ENCODE measurements around the gene MAB21L4. TPM values are rescaled to one million over a fixed set of nuclear protein-coding genes. Genes with fewer than 3 reads are reported as not detected.

MAB21L4 gene
- total RNA-seq, 1 experiment from 2014 or later: 0.15 TPM

DNA sequence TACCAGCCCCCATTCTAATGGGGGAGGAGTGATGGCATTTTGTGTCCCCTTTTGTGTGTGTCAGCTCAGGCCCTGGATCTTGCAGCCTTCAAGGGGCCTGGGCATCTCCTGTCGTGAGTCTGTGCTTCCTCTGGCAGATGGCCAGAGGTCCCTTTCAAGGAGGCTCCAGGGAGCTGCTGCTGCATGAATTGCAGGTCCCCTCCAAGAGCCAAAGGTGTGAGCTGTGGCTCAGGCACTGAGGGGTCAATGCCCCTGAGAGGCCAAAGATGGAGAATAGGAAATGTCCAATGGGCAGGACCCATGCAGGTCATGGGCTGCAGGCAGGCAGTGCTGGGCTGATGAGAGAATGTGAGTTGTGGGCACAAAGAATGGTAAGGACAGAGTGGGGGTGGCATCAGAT is 10.4 kb downstream of the MAB21L4 start:
- TF ChIP-seq, protein P1, sequence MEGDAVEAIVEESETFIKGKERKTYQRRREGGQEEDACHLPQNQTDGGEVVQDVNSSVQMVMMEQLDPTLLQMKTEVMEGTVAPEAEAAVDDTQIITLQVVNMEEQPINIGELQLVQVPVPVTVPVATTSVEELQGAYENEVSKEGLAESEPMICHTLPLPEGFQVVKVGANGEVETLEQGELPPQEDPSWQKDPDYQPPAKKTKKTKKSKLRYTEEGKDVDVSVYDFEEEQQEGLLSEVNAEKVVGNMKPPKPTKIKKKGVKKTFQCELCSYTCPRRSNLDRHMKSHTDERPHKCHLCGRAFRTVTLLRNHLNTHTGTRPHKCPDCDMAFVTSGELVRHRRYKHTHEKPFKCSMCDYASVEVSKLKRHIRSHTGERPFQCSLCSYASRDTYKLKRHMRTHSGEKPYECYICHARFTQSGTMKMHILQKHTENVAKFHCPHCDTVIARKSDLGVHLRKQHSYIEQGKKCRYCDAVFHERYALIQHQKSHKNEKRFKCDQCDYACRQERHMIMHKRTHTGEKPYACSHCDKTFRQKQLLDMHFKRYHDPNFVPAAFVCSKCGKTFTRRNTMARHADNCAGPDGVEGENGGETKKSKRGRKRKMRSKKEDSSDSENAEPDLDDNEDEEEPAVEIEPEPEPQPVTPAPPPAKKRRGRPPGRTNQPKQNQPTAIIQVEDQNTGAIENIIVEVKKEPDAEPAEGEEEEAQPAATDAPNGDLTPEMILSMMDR (conservative IDR thresholded peaks at IDR 0.05): no peak
- Histone ChIP-seq H4K20me1 (ENCODE audit: control insufficient read depth, insufficient read depth, insufficient read length) (no peaks in the 10 kb centered on the region), H3T11ph (ENCODE audit: low read length) (no peak overlapping the region), H4K5ac (ENCODE audit: insufficient read length, low read depth, low read length) (no peak overlapping the region), H3K79me2 (ENCODE audit: insufficient read depth, low read length) (no peaks in the 10 kb centered on the region), H2AFZ (ENCODE audit: low read length) (no peak overlapping the region), H3K27me3 (ENCODE audit: insufficient read depth, low read length) (no peaks in the 10 kb centered on the region), H3K9me3 (ENCODE audit: control insufficient read depth, low read depth, low read length) (no peaks in the 10 kb centered on the region), H3K4ac (ENCODE audit: low read depth, low read length) (no peak overlapping the region), H3K79me1 (ENCODE audit: insufficient read depth, low read depth, low read length, poor library complexity, severe bottlenecking) (no peaks in the 10 kb centered on the region), H3K4me1 (ENCODE audit: insufficient read depth, low read length) (no peaks in the 10 kb centered on the region), H2BK120ac (ENCODE audit: low read depth, low read length, poor library complexity, severe bottlenecking) (no peak overlapping the region), H2BK12ac (ENCODE audit: insufficient read length, low read depth, low read length) (no peak overlapping the region), H2BK20ac (ENCODE audit: low read depth, low read length, poor library complexity, severe bottlenecking) (no peak overlapping the region), H2BK5ac (ENCODE audit: insufficient read length, low read length) (no peak overlapping the region), H2AK5ac (ENCODE audit: insufficient read length, low read length) (no peak overlapping the region), H3K56ac (ENCODE audit: insufficient read length, low read depth, low read length) (no peak overlapping the region), H4K8ac (replicated peaks; ENCODE audit: insufficient read length, low read depth, low read length) (no peak overlapping the region), H4K91ac (ENCODE audit: insufficient read length, low read depth, low read length) (no peak overlapping the region), H3K9ac (ENCODE audit: extremely low read depth, insufficient read length, low read length) (no peak overlapping the region), H3K18ac (ENCODE audit: insufficient read length, low read depth, low read length) (no peak overlapping the region), H3K23ac (ENCODE audit: insufficient read length, low read depth, low read length) (no peak overlapping the region), H3K27ac (ENCODE audit: insufficient read length, low read depth, low read length) (no peak overlapping the region), H2BK15ac (ENCODE audit: low read depth, low read length) (no peak overlapping the region), H3K14ac (ENCODE audit: insufficient read depth, low read length) (no peak overlapping the region), H3K23me2 (ENCODE audit: insufficient read length, low read depth, low read length, poor library complexity, severe bottlenecking) (no peaks in the 10 kb centered on the region), H3K4me2 (ENCODE audit: insufficient read depth, insufficient read length, low read length) (no peak overlapping the region)
- H3K4me1 Mint-ChIP-seq: peaks cover 4 to 6% of the 10 kb centered on the region in 2 experiments
- DNase-seq: no peak
- no peak overlapping the region for H3K4me3 Mint-ChIP-seq
- no peaks in the 10 kb centered on the region for H3K9me3 Mint-ChIP-seq
- no peaks in the 10 kb centered on the region; the same call in 1 of the 2 replicates for H3K27me3 Mint-ChIP-seq (ENCODE audit: low read depth)
- WGBS (ENCODE audit: extremely low coverage, insufficient read length, low lambda C conversion rate): no CpG with 5 or more reads among the region's 1 CpG
- H3K36me3 Mint-ChIP-seq (ENCODE audit: insufficient read depth in 1 of 3, low read depth in 3 of 3): no peaks in the 10 kb centered on the region
- H3K27ac Mint-ChIP-seq: no peak overlapping the region; a peak in 1 of 7 replicates

Measured in H9 (cell line).